ENCODE results near the gene TRAF7.
"Not testable (repeated sequence)": the region's sequence is repeated elsewhere in the genome, so short reads cannot be mapped to it uniquely, and the experiment has no call there.

GRCh38 chr16:2116428-2116827, 39.2 kb upstream of the TRAF7 start:
- TF ChIP-seq CTCF (IDR thresholded peaks at IDR 0.05); EZH2 (IDR thresholded peaks at IDR 0.05; ENCODE audit: borderline replicate concordance, insufficient read depth, low read depth, low read length, poor library complexity, severe bottlenecking): not testable (repeated sequence)
